IMR-90 (cell line): Measurements from ENCODE around the gene MANSC1. TPM values are rescaled to one million over a fixed set of nuclear protein-coding genes. Genes with fewer than 3 reads are reported as not detected.

Experiments
- ATAC-seq: fragments of 200-7000 bp; cut with Tn5 transposase; 2 replicates; pipeline ENCODE4 v1.9.1; 2020; ENCODE audit warnings: low read depth, mild to moderate bottlenecking, moderate library complexity
- BruUV-seq: library from RNA; stranded (reverse); fragments of 400-500 nt; replicated peaks from 2 replicates; lab custom pipeline; 2021; lab: Mats Ljungman, UMichigan
- CTCF ChIA-PET: fragments of 300-600 bp; formaldehyde crosslinking; extraction: SDS; loops from one replicate; lab custom pipeline; 2021; ENCODE audit warnings: antibody characterized with exemption; lab: Yijun Ruan, JAX
- POLR2A ChIA-PET: fragments of 300-600 bp; sonication (Branson Sonifier 250); formaldehyde crosslinking; loops from one replicate; lab custom pipeline; 2022; ENCODE audit warnings: antibody characterized with exemption; ENCODE audit not compliant: unreplicated experiment; lab: Charles Lee
- DNase-seq: peaks from one replicate; pipeline ENCODE4 v3.0.0; 2013
- H2AFZ ChIP-seq: replicated peaks from 2 replicates; pipeline ENCODE3; 2013; ENCODE audit warnings: low read length, mild to moderate bottlenecking; ENCODE audit not compliant: poor library complexity
- H2AK5ac ChIP-seq: 2 replicates; pipeline ENCODE4 v1.6.1; 2013; ENCODE audit warnings: low read depth, low read length, inconsistent platforms
- H2AK9ac ChIP-seq: replicated peaks from 2 replicates; pipeline ENCODE3; 2013; ENCODE audit warnings: mild to moderate bottlenecking, low read depth, low read length, moderate library complexity; ENCODE audit not compliant: poor library complexity
- H2BK120ac ChIP-seq: 2 replicates; pipeline ENCODE4 v1.6.1; 2013; ENCODE audit warnings: low read depth, low read length, inconsistent platforms
- H2BK15ac ChIP-seq: 3 replicates; pipeline ENCODE4 v1.6.1; 2013; ENCODE audit warnings: low read depth, low read length, inconsistent platforms
- H2BK20ac ChIP-seq: 2 replicates; pipeline ENCODE4 v1.6.1; 2013; ENCODE audit warnings: low read depth, mild to moderate bottlenecking, inconsistent platforms, low read length, moderate library complexity
- H2BK5ac ChIP-seq: 2 replicates; pipeline ENCODE4 v1.6.1; 2013; ENCODE audit warnings: mild to moderate bottlenecking, low read depth, low read length, inconsistent platforms; ENCODE audit not compliant: poor library complexity, severe bottlenecking
- H3K14ac ChIP-seq: replicated peaks from 2 replicates; pipeline ENCODE4 v1.6.1; 2013; ENCODE audit warnings: low read depth, low read length, inconsistent platforms
- H3K18ac ChIP-seq: 2 replicates; pipeline ENCODE4 v1.6.1; 2013; ENCODE audit warnings: low read depth, low read length, control low read depth
- H3K23ac ChIP-seq: 2 replicates; pipeline ENCODE4 v1.6.1; 2013; ENCODE audit warnings: low read depth, low read length, inconsistent platforms
- H3K27ac ChIP-seq: 2 replicates; pipeline ENCODE4 v1.5.1; 2013; ENCODE audit warnings: mild to moderate bottlenecking, control low read depth, low read length; ENCODE audit not compliant: insufficient read depth
- H3K27me3 ChIP-seq: 2 replicates; pipeline ENCODE4 v1.6.1; 2013; ENCODE audit warnings: low read length; ENCODE audit not compliant: control insufficient read depth, insufficient read depth
- H3K36me3 ChIP-seq: 2 replicates; pipeline ENCODE4 v1.6.1; 2013; ENCODE audit warnings: low read length, mixed read lengths; ENCODE audit not compliant: control insufficient read depth, insufficient read depth
- H3K4ac ChIP-seq: 2 replicates; pipeline ENCODE4 v1.6.1; 2013; ENCODE audit warnings: low read depth, low read length, inconsistent platforms
- H3K4me1 ChIP-seq: 2 replicates; pipeline ENCODE4 v1.6.1; 2013; ENCODE audit warnings: low read length, mixed read lengths; ENCODE audit not compliant: control insufficient read depth, insufficient read depth
- H3K4me2 ChIP-seq: 2 replicates; pipeline ENCODE4 v1.6.1; 2013; ENCODE audit warnings: low read depth, mild to moderate bottlenecking, control low read depth, low read length, moderate library complexity
- H3K4me3 ChIP-seq: 2 replicates; pipeline ENCODE4 v1.5.1; 2013; ENCODE audit warnings: low read depth, mild to moderate bottlenecking, control low read depth, low read length, moderate library complexity; ENCODE audit not compliant: insufficient read depth
- H3K56ac ChIP-seq: 2 replicates; pipeline ENCODE4 v1.6.1; 2013; ENCODE audit warnings: low read length, inconsistent platforms; ENCODE audit not compliant: insufficient read depth; ENCODE audit errors: extremely low read depth
- H3K79me1 ChIP-seq, 2 experiments: 2 replicates each; pipeline ENCODE4 v1.6.1; 2013; ENCODE audit warnings: low read length in 2 of 2, inconsistent platforms in 1 of 2, low read depth in 1 of 2
- H3K9ac ChIP-seq: 2 replicates; pipeline ENCODE4 v1.6.1; 2013; ENCODE audit warnings: low read depth, low read length, control low read depth
- H3K9me1 ChIP-seq: 2 replicates; pipeline ENCODE4 v1.6.1; 2013; ENCODE audit warnings: low read length, inconsistent platforms; ENCODE audit not compliant: insufficient read depth
- H3K9me3 ChIP-seq: 2 replicates; pipeline ENCODE4 v1.6.1; 2013; ENCODE audit warnings: low read length; ENCODE audit not compliant: control insufficient read depth, insufficient read depth
- H4K20me1 ChIP-seq: 2 replicates; pipeline ENCODE4 v1.6.1; 2013; ENCODE audit warnings: low read length, inconsistent platforms; ENCODE audit not compliant: insufficient read depth
- H4K5ac ChIP-seq: 2 replicates; pipeline ENCODE4 v1.6.1; 2013; ENCODE audit warnings: mild to moderate bottlenecking, low read depth, low read length, control low read depth
- H4K8ac ChIP-seq, 2 experiments: 2 replicates each; pipeline ENCODE4 v1.6.1; 2013; ENCODE audit warnings: low read depth in 2 of 2, low read length in 2 of 2, control low read depth in 1 of 2, inconsistent platforms in 1 of 2
- H4K91ac ChIP-seq: 2 replicates; pipeline ENCODE4 v1.6.1; 2013; ENCODE audit warnings: low read depth, low read length, inconsistent platforms; ENCODE audit not compliant: insufficient read depth
- BHLHE40 ChIP-seq: fragments of 150-350 bp; IDR thresholded peaks from 2 replicates; pipeline ENCODE4 v1.6.1; 2016; ENCODE audit warnings: mild to moderate bottlenecking, low read depth, low read length
- CEBPB ChIP-seq: IDR thresholded peaks from 2 replicates; pipeline ENCODE4 v1.6.1; 2012; ENCODE audit warnings: low read depth, low read length, improper control_type of control experiment
- CHD1 ChIP-seq: IDR thresholded peaks from 2 replicates; pipeline ENCODE4 v1.6.1; 2012; ENCODE audit warnings: low read depth, low read length, improper control_type of control experiment
- FOS ChIP-seq: fragments of 150-350 bp; IDR thresholded peaks from 2 replicates; pipeline ENCODE4 v1.6.1; 2016; ENCODE audit warnings: low read depth, low read length
- MAFK ChIP-seq: IDR thresholded peaks from 2 replicates; pipeline ENCODE4 v1.6.1; 2012; ENCODE audit warnings: low read depth, low read length, improper control_type of control experiment
- MXI1 ChIP-seq: IDR thresholded peaks from 2 replicates; pipeline ENCODE4 v1.6.1; 2012; ENCODE audit warnings: low read depth, mild to moderate bottlenecking, low read length, moderate library complexity, borderline replicate concordance
- POLR2A ChIP-seq: IDR thresholded peaks from 2 replicates; pipeline ENCODE4 v1.6.1; 2012; ENCODE audit warnings: mild to moderate bottlenecking, low read depth, low read length
- RAD21 ChIP-seq: IDR thresholded peaks from 2 replicates; pipeline ENCODE4 v1.6.1; 2012; ENCODE audit warnings: low read length, improper control_type of control experiment
- SMC3 ChIP-seq: fragments of 150-350 bp; IDR thresholded peaks from 2 replicates; pipeline ENCODE4 v1.6.1; 2016; ENCODE audit warnings: low read depth, mild to moderate bottlenecking, antibody characterized with exemption, low read length, moderate library complexity
- WGBS, 2 experiments: methylation state at CpG; one replicate each; pipeline versions ENCODE4 v1.1.5 to v1.1.7; 2013; ENCODE audit warnings: missing lambda C conversion rate in 2 of 2; ENCODE audit not compliant: insufficient read length in 1 of 2; ENCODE audit errors: extremely low coverage in 2 of 2; 5-methylcytosine and 5-hydroxymethylcytosine counted together
- dilution Hi-C: fragments of 300-500 bp; cut with HindIII; formaldehyde crosslinking; loops from one replicate; pipeline ENCODE4 v1.14.3; 2018; ENCODE audit warnings: low sequenced_read_pairs; ENCODE audit not compliant: unreplicated experiment
- in situ Hi-C: fragments of 300-500 bp; cut with MboI; formaldehyde crosslinking; loops from 3 replicates; pipeline ENCODE4 v1.14.3; 2019; ENCODE audit warnings: low sequenced_read_pairs, inconsistent platforms, mixed read lengths
- intact Hi-C: fragments of 100-400 bp; cut with micrococcal nuclease; formaldehyde crosslinking; loops from 2 replicates; pipeline ENCODE4 v1.10.0; 2022
- polyA plus RNA-seq, 3 experiments: library from polyadenylated mRNA; depleted of rRNA; stranded (reverse); fragments of >200 nt; gene quantifications; 2 replicates each; pipeline ENCODE4 v1.2.3, GENCODE V29; 2012; ENCODE audit warnings: low replicate concordance in 1 of 3
- total RNA-seq: library from RNA; depleted of rRNA; stranded (reverse); fragments of >200 nt; gene quantifications from 2 replicates; pipeline ENCODE4 v1.2.3, GENCODE V29; 2012

The MANSC1 gene
- total and polyA plus RNA-seq, 2 of the 4 experiments (the other 2 are of a cell fraction): 1.1 to 2.2 TPM

DNA sequence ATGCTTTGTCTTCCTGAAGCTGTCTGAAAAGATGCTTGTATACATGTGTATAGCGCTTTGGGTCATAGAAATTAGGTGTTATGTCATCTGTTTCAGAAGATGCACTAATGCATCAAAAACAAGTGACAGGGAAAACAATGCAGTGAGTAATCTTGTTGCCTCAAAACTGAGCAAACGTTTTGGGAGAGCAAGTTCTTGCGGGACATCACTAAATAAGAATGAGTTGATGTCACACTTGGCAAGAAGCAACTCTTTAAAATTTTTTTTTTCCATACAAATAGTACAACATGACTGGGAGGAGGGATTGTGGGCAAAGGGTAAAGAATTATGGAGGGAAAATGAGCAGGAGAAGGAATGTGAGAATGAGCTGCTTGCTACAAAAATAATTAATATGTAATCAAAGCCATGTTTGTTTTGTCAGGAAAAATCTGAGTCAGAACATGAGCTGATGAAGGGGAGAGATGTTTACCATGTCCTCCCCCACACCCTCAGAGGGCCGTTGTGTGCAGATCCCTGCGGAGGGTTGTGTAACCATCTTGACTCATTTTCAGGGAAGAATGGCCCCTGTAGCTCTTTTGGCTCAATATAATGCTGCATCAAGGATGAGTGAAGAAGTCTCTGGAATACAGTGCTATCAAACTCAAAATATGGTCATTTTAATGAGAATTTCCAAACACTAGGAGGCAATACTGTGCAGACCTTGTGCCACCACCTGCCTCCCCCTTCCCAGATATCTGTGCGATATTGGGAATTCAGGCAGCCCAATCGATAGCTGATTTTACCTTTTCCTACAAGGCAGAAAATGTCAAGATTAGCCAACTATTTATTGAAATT lies 48.2 kb upstream of the MANSC1 start (continued):
- peak; percentile 28 for TF ChIP-seq RAD21
- TF ChIP-seq FOS: peak; percentile 94
- peak; percentile 50 for TF ChIP-seq BHLHE40
- TF ChIP-seq POLR2A: no peak
- TF ChIP-seq MAFK: no peak; the same call in 1 of the 2 replicates

DNA sequence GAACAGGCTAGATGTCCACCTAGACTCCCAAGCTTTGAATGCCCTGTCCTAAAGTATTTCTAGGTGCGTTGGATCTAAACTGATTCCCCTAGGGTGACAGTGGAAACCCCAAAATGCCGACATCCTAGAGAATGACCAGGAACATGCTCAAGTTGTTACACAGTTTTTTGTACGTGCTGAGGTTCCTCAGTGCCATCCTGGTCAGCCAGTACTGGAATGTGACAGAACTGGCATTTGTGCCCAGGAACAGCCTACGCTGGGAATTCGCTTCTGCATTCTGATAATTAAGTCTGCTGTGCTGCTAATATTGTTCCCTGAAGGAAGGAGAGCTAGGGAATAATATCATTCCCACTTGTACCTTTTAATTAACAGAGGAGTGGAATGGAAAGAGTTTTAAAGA lies 47.1 kb upstream of the MANSC1 start:
- H3K27ac ChIP-seq: no peak overlapping the region
- peaks cover 0 to 17% of the 10 kb centered on the region in 2 experiments; a peak in 2 of 4 replicates for H3K79me1 ChIP-seq
- no peaks in the 10 kb centered on the region for H3K36me3 ChIP-seq
- no peak overlapping the region for H2AK9ac ChIP-seq
- no peaks in the 10 kb centered on the region for H3K27me3 ChIP-seq
- no peak for TF ChIP-seq MXI1
- TF ChIP-seq CEBPB: no peak
- no peak for TF ChIP-seq SMC3
- no peak for TF ChIP-seq CHD1
- peaks cover 8% of the 10 kb centered on the region for H3K4me1 ChIP-seq
- in situ Hi-C loops (loop anchor here (10.0 kb wide), 1 partner anchor 168 kb away; the partner anchor contains the start of gene DUSP16), intact Hi-C loops (loop anchor here (5.0 kb wide), 1 partner anchor 110 kb away; no protein-coding TSS in a partner anchor), dilution Hi-C loops (no loop called here)
- H2AK5ac ChIP-seq: peak overlapping the region; percentile 47; the same call in 1 of the 2 replicates
- no peak overlapping the region for H3K4me2 ChIP-seq
- H3K4me3 ChIP-seq: no peak overlapping the region
- no peaks in the 10 kb centered on the region for H4K20me1 ChIP-seq
- POLR2A ChIA-PET: no interaction called here
- no peak overlapping the region for H3K23ac ChIP-seq
- peak overlapping the region; percentile 46 for H2BK20ac ChIP-seq
- no peak overlapping the region for H3K14ac ChIP-seq
- H2AFZ ChIP-seq: no peak overlapping the region
- no peak overlapping the region; a peak in 1 of 4 replicates for H4K8ac ChIP-seq
- 0 out of 2 replicates have a peak overlapping the region, but pooled peaks have one; percentile 26 for H2BK120ac ChIP-seq
- peaks cover 10% of the 10 kb centered on the region for H3K9me1 ChIP-seq
- H2BK15ac ChIP-seq: peak overlapping the region; percentile 40; the same call in 1 of the 3 replicates
- ATAC-seq (no peak), DNase-seq (no peak)
- CTCF ChIA-PET: interaction anchor here (1.5 kb wide), 1 partner anchor 10 kb away, joined by 5 read pairs; no protein-coding TSS in a partner anchor
- BruUV-seq: no TSS peak
- no peaks in the 10 kb centered on the region for H3K9me3 ChIP-seq
- H4K91ac ChIP-seq: peak overlapping the region; percentile 35; the same call in 1 of the 2 replicates
- peak overlapping the region; percentile 66 for H3K4ac ChIP-seq
- H3K56ac ChIP-seq: no peak overlapping the region
- H3K9ac ChIP-seq: no peak overlapping the region
- H3K18ac ChIP-seq: peak overlapping the region; percentile 0
- no peak overlapping the region for H2BK5ac ChIP-seq
- peak overlapping the region; percentile 56; the same call in 1 of the 2 replicates for H4K5ac ChIP-seq
- WGBS, 2 experiments: 92% methylated on average over 2 of the region's 5 CpGs; no CpG with 5 or more reads in 1 of the 2 experiments
